Erythroblast (primary cell): ENCODE data around the gene PCBP4.

Source experiments
- GATA1 ChIP-seq: IDR thresholded peaks from 2 replicates; pipeline ENCODE4 v1.6.1; 2011; ENCODE audit warnings: low read depth, mild to moderate bottlenecking, control low read depth, low read length, moderate library complexity
- POLR2A ChIP-seq: IDR thresholded peaks from 2 replicates; pipeline ENCODE4 v1.6.1; 2011; ENCODE audit warnings: mild to moderate bottlenecking, low read length

DNA sequence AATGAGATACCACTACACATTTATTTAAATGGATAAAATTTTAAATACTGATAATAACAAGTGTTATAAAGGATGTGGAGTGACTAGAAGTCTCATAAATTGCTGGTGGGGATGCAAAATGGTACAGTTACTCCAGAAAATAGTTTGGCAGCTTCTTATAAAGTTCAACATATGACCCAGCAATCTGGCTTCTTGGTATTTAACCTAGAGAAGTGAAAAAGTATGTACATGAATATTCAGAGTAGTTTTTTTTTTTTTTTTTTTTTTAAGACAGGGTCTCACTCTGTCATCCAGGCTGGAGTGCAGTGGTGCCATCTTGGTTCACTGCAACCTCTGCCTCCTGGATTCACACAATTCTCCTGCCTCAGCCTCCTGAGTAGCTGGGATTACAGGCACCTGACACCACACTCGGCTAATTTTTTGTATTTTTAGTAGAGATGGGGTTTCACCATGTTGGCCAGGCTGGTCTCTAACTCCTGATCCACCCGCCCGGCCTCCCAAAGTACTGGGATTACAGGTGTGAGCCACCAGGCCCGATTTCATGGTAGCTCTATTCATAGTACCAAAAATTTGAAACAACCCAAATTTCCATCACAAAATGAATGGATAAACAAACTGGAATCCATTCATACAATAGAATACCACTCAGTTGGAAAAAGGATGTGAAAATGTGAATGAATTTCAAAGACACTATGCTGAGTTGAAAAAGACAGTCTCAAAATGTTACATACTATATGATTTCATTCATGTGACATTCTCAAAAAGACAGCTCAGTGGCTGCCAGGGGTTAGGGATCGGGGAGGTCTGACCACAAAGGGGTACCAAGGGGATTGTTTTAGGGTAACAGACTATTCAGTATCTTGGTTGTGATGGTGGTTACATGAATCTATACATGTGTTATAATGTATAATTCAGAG, 39.9 kb downstream of the PCBP4 start:
- TF ChIP-seq POLR2A (no peak), GATA1 (no peak)
